GM19328 (cell line): ENCODE results near the gene ARHGAP22.
"Not testable (repeated sequence)": the region's sequence is repeated elsewhere in the genome, so short reads cannot be mapped to it uniquely, and the experiment has no call there.

Experiments used
- ATAC-seq: cut with Tn5 transposase; IDR thresholded peaks from one replicate; pipeline ENCODE4 v1.9.1; 2021; ENCODE audit warnings: mild to moderate bottlenecking, moderate library complexity; ENCODE audit not compliant: unreplicated experiment

Gene ARHGAP22

DNA sequence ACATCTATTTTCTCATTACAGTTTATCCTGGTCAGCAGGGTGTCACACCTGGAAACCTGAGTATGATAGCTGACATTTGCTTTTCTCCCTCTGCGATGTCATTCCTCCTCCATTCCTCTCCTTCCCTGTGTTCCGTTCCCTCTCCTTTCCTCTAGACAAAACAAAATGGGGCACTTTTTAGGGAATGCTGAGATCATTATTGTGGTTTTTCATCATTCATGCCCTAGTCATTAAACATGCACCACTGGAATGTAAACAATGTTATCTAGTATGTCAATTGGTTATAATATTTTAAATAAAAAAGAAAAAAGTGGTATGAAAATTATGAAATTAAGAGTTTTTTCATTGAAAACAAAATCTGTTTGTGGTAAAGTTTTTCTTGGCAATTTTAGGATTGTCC is 165.8 kb downstream of the ARHGAP22 start:
- no peak for ATAC-seq

DNA sequence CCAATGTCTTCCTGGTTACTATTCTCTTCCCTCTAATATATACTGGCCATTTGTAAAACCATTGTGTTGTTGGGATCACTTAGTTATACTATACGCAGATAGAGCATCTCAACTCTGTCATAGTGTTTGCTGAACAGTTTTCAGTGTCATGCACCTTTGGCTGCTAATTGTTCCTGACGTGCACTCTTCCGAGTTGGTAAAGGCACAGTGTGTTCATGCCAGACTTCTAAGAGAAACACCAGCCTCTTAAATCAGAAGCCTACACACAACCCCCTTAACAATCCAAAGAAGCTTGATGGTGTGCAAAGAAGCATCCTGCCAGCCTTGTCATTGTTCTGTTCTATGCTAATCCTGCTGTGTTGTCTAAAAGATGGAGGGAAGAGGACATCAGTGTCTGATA is 167.3 kb downstream of the ARHGAP22 start:
- no peak for ATAC-seq

DNA sequence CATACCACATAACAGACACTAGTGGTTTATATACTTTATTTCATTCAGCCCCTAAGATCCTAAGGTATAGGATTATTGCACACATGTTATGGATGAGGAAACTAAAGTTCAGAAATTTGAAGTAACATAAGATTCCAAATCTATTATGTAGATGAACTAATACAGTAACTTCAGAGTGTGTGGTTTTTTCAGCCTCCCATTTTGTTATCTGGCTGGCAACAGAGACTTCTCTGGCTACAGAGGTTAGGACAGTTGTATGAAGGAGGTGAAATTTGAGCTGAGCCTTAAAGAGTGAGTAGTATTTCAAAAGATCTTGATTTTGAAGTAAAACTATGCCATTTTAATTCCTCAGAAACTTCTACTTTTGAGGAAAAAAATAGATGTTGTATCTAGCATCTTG is 173.0 kb downstream of the ARHGAP22 start:
- ATAC-seq = no peak

DNA sequence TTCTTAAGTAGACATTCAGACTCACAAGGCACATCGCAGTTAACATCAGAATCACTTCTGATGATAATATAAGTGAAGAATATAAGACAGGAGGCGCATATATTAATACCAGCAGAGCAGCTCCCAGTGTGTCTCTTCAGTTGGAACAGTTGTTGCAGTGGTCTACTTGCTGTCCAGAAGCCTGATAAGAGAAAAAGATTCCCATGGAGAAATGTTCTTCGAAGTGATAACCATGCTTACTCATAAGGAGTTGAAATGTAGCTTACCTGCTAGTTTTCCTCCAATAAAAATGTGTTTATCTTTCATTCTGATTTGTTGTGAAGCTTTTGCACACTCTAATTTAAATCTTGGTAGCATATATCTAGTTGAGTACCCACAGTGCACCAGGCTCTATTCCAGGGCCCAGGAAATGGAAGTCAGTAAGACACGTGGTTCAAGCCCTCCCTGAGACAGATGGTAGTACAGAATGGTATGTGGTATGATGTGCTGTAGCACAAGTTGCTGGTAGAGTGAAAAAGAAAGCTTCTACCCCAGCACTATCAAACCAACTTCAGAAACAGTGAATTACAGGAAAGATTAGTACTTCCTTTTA is 174.4 kb downstream of the ARHGAP22 start:
- no peak for ATAC-seq

DNA sequence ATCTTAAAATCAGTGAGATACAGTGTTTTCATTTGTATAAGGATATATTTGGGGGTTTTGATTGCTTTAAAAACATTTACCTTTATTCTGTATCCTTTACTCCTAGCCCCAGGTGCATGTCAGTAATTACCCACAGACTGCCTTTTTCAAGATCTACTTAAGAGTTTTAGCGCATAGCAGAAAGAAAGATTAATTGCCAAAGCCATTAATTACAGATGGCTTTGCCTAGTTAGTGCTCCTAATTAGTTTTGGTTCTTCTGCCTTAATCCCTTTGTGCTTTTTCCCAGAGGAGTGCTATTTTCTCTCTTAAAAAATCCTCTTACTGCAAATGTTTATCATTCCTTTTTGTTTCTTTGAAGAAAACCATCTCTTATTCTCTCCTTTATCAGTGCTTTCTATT is 175.6 kb downstream of the ARHGAP22 start:
- ATAC-seq = no peak

DNA sequence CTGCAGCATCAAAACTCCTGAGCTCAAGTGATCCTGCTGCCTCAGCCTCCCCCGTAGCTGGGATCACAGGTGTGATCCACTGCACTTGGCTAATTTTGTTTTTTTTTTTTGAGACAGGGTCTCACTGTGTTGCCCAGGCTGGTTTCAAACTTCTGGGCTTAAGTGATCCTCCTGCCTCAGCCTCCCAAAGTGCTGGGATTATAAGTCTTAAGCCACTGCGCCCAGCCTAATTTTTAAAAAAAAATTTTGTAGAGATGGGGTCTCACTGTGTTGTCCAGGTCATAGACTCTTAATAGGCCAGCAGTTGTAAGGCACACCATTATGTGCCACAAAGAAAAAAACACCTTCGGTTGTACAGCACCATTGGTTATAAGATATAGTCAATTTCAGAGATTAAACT is 176.0 kb downstream of the ARHGAP22 start:
- no peak for ATAC-seq

DNA sequence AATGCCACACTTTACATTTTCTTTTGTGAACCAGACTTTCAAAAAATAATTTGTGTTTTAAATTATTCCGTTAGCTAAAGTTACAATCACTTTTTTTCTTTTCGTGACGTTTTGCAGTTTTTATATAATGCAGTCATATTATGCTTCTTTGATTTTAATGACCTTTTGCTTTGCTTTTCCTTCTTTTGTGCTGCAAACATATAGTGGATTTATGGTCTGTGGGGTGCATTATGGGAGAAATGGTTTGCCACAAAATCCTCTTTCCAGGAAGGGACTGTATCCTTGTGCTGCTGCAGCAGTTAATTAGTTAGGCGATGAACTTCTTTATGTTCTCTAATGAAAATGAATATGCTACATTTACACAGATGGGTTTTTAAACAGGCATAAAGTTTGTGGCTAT is 181.0 kb downstream of the ARHGAP22 start:
- no peak for ATAC-seq

DNA sequence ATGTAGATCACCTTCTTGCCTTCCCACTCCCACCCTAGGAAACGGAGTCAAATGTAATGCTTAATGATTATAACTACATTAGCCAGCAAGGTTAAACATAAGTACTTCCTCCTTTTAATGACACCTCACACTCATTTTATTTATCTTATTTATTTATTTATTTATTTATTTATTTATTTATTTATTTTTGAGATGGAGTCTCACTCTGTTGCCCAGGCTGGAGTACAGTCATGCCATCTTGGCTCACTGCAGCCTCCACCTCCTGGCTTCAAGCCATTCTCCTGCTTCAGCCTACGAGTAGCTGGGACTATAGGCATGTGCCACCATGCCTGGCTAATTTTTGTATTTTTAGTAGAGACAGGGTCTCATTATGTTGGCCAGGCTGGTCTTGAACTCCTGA is 183.0 kb downstream of the ARHGAP22 start:
- ATAC-seq = not testable (repeated sequence)

DNA sequence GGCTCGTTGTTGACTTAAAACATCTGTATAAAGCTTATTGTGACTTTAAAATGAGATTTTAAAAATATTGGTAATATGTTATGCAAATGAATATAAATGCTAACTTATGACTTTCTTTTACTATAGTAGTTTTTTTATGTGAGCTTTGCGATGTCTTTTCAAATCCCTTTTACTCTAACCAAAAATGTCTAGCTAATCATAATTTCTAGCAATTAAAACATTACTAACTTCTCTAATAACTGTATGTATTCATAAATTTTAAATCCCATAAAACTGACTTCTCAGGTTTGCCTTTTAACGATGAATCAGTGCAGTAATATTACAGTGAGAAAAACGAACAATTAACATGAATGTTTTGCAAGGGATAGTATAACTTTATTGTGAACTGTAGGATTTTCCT is 185.2 kb downstream of the ARHGAP22 start:
- no peak for ATAC-seq

DNA sequence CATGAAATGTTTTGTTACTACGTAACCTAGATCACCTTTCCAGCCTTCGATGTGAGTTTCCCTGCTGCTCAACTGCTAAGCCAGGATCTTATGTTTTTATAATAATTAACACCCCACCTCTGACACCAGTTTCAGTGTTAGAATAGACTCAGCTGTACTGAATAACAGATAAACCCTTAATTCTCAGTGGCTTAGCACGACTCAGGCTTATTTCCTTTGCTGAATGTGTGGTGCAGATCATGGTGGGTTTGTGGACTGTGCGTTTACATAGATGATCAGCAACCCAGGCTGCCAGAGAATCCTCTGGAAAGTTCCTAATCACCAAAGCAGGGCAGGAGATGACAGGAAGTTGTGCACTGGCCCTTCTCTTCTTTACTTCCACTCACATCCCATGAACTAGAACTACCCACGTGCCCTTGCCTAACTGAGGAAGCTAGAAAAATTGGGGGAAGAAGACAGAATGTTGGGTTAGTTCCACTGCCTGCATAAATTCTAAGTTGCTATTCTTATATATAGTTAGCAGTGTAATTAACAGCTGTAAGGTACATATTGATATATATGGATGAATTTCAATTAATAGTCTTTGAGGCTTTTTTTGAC is 186.6 kb downstream of the ARHGAP22 start:
- no peak for ATAC-seq

DNA sequence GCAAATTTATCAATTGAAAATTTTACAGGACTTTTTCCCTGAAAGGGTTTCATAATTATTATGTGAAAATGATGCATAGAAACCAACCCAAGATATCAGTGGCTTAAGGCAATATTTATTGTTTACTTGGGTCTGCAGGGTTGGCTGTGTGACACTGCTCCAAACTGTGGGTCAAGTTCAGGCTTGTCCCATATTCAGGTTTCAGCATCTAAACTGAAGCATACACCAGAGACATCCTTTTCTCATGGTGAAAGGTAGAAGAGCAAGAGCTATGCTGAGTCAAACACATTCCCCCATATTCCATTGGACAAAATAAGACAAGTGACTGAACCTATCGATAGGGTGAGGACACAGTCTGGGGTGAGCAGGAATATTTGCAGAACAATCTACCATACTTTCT is 187.5 kb downstream of the ARHGAP22 start:
- no peak for ATAC-seq

DNA sequence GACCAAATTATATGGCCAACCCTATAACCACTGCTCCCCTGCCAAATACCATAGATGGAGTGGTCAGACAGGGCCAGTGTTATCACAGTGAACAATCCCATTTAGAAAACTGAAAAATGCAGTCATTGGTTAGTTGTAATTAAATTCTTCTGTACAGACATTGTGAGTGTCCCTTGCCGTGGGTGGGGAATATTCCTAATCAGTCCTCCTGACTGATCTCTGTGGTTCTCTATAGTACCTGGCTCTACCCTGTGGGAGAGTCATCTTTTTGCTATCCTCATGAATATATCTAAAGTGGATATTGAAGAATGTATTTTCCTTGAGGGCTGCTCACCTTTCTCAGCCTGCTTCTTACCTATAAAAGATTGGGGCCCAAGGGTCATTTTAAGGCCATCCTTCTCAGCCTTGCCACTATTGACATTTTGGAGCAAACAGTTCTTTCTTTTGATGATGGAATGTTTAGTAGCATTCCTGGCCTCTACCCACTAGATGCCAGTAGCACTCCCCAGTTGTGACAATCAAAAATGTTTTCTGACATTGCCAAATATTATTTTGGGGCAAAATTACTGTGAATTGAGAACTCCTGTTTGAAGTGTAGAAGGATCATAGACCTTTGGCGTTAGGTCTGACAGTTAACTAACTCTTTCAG is 188.2 kb downstream of the ARHGAP22 start:
- ATAC-seq = no peak

DNA sequence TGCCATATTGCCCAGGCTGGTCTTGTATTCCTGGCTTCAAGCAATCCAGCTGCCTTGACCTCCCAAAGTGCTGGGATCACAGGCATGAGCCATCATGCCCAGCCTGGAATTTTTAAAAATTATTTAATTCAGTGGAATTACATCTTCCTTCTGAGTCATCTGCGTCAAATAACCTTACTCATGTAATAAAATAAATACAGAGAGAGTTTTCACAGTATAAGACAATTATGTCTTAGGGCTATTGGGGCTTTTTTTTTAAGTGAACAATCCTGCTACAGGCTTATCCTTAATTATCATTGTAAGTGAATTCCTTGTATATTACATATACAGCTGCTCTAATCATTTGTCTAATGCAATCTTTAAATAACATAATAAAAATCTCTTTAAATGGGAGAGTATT is 190.1 kb downstream of the ARHGAP22 start:
- no peak for ATAC-seq

DNA sequence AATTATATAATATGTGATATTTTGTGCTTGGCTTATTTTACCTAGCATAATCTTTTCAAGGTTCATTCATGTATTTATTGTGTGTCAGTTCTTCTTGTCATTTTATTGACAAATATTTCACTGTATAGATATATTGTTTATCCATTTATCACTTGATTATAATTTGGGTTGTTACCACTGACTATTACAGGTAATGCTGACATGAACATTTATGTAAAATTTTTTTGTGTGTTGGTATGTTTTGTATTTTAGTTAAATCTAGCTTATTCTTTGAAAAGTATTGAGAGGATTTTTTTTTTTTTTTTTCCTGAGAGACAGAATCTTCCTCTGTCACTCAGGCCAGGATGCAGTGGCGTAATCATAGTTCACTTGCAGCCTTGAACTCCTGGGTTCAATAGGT is 190.7 kb downstream of the ARHGAP22 start:
- ATAC-seq = no peak

DNA sequence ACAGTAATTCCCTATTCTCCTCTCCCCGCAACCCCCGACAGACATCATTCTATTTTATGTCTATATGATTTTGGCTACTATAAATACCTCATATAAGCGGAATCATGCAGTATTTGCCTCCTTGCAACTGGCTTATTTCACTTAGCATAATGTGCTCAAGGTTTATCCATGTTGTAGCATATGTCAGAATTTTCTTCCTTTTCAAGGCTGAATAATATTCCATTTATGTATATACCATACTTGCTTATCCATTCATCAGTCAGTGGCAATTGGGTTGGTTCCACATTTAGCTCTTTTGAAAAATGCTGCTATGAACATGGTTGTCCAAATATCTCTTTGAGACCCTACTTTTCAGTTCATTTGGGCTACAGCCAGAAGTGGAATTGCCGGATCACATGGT is 191.9 kb downstream of the ARHGAP22 start:
- ATAC-seq = no peak

DNA sequence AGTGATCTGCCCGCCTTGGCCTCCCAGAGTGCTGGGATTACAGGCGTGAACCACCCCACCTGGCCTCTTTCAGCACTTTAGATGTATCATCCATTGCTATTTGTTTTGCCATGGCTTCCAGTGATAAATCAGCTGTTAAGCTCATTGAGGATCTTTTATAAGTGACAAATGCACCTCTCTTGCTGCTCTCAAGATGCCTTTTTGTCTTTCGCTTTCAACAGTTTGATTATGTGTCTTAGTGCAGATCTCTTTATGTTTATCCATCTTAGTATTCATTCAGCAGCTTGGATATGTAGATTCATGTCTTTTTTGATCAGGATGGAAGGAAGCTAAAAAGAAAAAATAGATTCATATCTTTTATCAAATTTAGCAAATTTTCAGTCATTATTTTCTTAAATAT is 192.8 kb downstream of the ARHGAP22 start:
- no peak for ATAC-seq

DNA sequence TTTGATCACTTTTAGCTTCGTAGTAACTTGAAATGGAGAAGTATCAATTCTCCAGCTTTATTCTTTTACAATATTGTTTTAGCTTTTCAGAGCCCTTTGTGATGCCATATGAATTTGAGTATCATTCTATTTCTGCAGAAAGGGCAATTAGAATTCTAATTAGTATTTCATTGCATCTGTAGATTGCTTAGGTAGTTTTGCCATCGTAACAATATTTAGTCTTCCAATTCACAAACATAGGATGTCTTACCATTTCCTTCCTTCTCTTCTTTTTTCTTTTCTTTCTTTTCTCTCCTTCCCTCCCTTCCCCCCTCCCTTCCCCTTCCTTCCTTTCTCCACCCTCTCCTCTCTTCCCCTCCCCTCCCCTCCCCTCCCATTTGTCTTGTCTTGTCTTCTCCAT is 193.4 kb downstream of the ARHGAP22 start:
- no peak for ATAC-seq

DNA sequence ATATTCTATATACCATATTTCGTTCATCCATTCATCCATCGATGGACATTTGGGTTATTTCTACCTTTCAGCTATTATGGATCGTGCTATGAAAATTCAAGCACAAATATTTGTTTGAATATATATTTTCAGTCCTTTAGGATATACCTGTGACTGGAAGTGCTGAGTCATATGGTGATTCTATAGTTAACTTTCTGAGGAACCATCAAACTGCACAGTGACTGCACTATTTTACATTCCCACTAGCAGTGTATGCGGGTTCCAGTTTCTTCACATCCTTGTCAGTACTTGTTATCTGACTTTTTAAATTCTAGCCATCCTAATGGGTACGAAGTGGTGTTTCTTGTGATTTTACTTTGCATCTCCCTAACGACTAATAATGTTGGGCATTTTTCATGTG is 194.4 kb downstream of the ARHGAP22 start:
- ATAC-seq = no peak

DNA sequence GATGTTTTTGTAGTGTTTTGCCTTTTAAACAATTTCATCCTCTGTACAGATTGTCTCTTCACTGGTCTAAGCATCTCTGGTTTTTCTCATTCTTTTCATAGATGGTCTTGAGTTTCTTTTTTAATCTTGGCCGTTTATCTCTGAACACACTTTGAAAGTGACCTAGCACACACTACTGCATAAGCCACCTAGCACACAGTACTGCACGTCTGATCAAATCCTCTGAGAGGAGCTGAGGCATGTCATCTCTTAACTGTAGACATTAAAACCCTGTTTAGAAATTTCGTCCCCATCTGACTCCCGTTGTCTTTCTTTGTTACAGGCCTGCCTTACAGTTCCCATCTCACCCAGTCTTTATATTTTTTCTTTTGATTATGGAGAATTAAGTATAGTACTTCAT is 198.2 kb downstream of the ARHGAP22 start:
- no peak for ATAC-seq

DNA sequence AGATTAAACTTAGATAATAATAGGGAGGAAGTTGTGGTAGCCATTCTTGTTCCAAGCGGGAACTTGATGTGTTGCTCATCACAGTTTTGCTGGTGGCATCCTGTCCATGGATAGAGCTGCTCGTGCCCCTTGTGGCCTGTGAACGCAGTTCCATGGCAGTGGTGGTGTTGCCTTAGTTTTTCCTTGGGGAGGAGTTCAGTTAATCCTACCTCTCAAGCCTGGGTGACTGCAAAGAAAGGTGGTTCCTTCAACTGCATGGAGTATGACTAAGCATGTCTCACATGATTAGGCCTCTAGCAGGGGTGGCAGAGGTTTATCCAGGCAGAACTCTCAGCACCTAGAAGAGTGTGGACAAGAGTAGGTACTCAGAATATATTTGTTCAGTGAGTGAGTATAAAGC is 198.7 kb downstream of the ARHGAP22 start:
- ATAC-seq = no peak

DNA sequence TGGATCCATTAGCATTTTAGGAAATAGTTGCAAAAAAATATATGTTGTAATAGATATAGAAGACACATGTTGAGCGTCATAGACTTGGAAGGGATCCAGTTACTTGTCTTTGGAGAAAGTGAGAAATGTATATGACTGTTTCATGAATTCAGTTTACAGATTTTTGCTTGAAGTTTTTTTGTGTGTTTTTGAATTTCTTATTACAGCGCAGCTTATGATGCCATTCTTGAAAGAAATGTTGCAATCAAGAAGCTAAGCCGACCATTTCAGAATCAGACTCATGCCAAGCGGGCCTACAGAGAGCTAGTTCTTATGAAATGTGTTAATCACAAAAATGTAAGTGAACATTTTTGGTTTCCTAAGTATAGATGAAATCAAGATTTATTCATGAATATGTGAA is 200.2 kb downstream of the ARHGAP22 start:
- no peak for ATAC-seq

DNA sequence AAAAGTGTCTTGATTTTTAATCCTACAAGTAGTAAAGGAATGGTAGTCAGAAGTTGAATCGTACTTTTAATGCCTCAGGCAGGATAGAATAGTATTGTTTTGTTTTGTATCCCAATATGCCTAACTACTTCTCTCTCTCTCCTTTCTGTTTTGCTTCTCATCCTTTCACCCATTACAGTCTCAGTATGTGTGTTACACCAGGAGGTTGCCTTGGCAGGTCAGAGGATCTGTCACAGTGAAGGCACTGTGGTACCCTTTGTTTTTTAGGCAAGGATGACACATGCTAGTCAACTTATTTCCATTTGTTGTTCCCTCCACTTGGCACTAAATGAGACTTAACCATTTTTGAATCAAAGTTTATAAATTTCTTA is 204.0 kb downstream of the ARHGAP22 start:
- no peak for ATAC-seq
